ENCODE measurements around the gene TMEM212. TPM values are rescaled to one million over a fixed set of nuclear protein-coding genes. Genes with fewer than 3 reads are reported as not detected.

The TMEM212 gene
- total and polyA plus RNA-seq, 7 donors = not detected

DNA sequence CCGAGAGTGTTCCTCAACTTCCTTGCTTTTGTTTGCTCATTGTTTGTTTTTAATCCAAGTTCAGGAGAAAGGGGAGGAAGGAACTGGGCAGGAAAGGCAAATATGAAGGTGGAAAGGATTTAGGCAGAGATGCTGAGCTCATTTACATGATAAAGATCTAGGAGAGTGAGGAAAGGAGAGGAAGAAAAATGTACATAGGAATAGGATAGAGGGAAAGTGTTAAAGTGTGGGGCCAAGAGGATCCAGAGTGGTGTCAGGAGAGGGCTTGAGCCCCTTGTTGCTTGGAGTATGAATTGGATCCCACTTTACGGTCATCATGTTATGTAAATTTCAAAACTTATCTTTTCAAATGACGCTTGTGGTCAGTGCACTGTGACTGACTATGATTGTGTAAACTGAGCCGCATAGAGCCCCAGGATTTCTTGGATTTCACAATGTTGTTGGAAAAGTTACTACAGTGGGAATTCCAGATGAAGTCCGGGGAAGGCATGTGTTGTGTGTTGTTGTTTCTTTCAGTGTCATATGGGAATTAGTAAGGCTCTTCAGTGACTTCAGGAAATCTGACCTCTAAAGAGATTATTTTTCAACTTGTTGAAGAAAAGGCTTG, 17.8 kb upstream of the TMEM212 start:
- peak overlapping the region; percentile 41 for H3K27ac ChIP-seq
- no peak overlapping the region for H3K4me3 ChIP-seq
- no peaks in the 10 kb centered on the region for H3K9me3 ChIP-seq
- peaks cover 2% of the 10 kb centered on the region for H3K4me1 ChIP-seq
- ATAC-seq (peak; percentile 25 to 68 (median 56)), DNase-seq (no peak)
- 65 to 66% (median 66%) methylated on average over 5 of the region's 5 CpGs for WGBS, 3 donors
- TF ChIP-seq, protein P1, sequence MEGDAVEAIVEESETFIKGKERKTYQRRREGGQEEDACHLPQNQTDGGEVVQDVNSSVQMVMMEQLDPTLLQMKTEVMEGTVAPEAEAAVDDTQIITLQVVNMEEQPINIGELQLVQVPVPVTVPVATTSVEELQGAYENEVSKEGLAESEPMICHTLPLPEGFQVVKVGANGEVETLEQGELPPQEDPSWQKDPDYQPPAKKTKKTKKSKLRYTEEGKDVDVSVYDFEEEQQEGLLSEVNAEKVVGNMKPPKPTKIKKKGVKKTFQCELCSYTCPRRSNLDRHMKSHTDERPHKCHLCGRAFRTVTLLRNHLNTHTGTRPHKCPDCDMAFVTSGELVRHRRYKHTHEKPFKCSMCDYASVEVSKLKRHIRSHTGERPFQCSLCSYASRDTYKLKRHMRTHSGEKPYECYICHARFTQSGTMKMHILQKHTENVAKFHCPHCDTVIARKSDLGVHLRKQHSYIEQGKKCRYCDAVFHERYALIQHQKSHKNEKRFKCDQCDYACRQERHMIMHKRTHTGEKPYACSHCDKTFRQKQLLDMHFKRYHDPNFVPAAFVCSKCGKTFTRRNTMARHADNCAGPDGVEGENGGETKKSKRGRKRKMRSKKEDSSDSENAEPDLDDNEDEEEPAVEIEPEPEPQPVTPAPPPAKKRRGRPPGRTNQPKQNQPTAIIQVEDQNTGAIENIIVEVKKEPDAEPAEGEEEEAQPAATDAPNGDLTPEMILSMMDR (IDR thresholded peaks at IDR 0.05) = no peak
- intact Hi-C loops (cut with DNase I) = loop anchor here in 1 of 2 donors (5.0 kb wide), 1 partner anchor 48 kb away; no protein-coding TSS in a partner anchor
- no peaks in the 10 kb centered on the region for H3K36me3 ChIP-seq (ENCODE audit: insufficient read depth in 1 of 2, low read depth in 1 of 2)
- no peaks in the 10 kb centered on the region for H3K27me3 ChIP-seq (ENCODE audit: insufficient read depth in 3 of 3, low read length in 2 of 3)

DNA sequence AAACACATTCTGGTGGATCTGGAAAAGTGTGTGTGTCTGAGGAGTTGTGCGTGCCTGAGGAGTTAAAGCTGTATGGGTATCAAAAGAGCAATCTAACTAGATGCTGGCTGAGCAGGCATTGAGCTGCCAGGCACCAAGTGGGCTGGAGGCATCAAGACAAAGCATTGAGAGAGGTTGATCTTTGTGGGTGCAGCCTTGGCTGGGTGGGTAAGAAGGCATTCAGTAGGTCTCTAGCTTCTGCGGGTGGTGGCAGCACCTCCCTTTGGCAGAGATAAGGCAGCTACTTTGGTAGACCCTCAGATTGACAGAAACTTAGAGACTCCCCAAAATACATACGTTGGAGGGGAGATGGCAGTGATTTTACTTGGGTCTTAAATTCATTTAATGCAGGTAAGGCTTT, 15.8 kb upstream of the TMEM212 start:
- no peaks in the 10 kb centered on the region for H3K9me3 ChIP-seq
- no peaks in the 10 kb centered on the region for H3K27me3 ChIP-seq (ENCODE audit: insufficient read depth in 3 of 3, low read length in 2 of 3)
- DNase-seq (no peak), ATAC-seq (no peak)
- no peaks in the 10 kb centered on the region for H3K36me3 ChIP-seq (ENCODE audit: insufficient read depth in 1 of 2, low read depth in 1 of 2)
- intact Hi-C loops (cut with DNase I) = loop anchor here in 1 of 2 donors (5.0 kb wide), 1 partner anchor 50 kb away; no protein-coding TSS in a partner anchor
- 92 to 94% (median 94%) methylated on average over 3 of the region's 3 CpGs for WGBS, 3 donors
- H3K4me3 ChIP-seq = no peak overlapping the region
- H3K4me1 ChIP-seq = peaks cover 3% of the 10 kb centered on the region
- TF ChIP-seq, protein P1 (IDR thresholded peaks at IDR 0.05) = no peak
- H3K27ac ChIP-seq = no peak overlapping the region

DNA sequence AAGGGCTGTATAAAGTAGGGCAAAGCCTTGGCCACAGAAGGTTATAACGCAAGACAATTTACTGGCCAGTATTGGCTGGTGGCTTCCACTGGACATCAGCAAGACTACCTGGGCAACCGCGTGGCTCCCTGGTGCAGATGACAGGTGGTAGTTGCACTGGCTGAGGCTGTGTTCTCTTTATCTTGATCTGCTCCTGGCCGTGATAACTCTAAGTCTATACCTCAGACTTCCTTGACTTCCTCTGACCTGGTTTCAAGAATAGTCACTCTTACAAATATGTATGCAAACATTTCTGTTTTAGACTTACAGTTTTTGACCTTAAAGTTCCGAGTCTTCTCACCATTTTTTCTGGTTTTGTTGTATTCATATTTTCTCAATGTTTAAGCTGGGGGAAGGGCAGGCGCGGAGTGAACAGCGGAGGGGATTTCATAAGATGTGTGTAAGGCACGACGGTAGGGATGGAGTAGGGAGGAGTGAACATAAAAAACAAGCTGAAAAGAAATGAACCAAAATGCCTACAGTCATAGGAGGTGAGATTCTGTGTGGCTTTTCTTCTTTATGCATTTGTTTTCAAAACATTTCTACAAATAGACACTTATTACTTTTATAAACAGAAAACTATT, 15.2 kb upstream of the TMEM212 start:
- H3K27ac ChIP-seq = no peak overlapping the region
- no peaks in the 10 kb centered on the region for H3K27me3 ChIP-seq (ENCODE audit: insufficient read depth in 3 of 3, low read length in 2 of 3)
- 89 to 90% (median 90%) methylated on average over 10 of the region's 10 CpGs for WGBS, 3 donors
- H3K4me3 ChIP-seq = no peak overlapping the region
- no peaks in the 10 kb centered on the region for H3K9me3 ChIP-seq
- DNase-seq = no peak
- peaks cover 3% of the 10 kb centered on the region for H3K4me1 ChIP-seq
- intact Hi-C loops (cut with DNase I) = loop anchor here in 1 of 2 donors (5.0 kb wide), 1 partner anchor 51 kb away; no protein-coding TSS in a partner anchor
- H3K36me3 ChIP-seq (ENCODE audit: insufficient read depth in 1 of 2, low read depth in 1 of 2) = no peaks in the 10 kb centered on the region
- no peak for ATAC-seq
- TF ChIP-seq, protein P1 (IDR thresholded peaks at IDR 0.05) = no peak

DNA sequence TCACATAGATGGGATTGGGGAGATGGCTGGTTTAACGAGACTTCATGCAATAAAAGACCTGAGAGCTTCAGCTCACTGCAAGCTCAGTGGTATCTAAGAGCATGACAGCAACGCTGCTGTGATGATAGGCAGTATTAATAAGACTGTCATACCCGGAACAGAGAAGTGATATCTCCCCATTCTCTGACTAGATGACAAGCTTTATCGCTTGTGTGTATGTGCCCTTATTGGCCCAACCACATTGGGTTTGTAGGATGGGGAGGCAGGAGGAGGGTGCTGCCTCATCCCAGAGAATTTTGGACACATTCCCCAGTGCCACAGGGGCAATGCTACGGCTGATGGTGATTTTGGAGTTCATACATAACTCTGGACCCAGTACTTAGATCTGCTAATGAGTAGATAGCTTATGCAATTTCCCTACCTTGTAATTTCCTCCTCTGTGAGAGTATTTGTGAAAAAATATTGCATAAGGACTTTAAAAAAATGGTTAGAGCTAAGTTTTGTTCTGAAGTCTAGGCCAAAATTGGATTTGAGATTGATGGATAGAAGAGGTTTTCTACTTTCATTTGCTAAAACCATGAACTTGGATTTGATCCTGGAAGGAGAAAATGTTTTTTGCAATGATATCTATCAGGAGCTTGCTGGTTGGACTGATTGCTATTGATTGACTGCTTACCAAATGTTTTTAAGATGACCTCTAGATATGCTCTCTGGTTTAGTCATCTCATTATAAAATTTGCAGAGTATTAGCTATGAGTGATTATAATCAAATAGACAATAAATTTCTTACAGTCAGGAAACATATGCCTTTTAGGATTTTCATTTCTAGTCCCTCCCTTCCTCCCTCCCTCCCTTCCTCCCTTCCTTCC, 14.0 kb upstream of the TMEM212 start:
- 72 to 82% (median 76%) methylated on average over 5 of the region's 5 CpGs for WGBS, 3 donors
- Histone ChIP-seq H3K4me1 (peaks cover 7% of the 10 kb centered on the region), H3K27ac (no peak overlapping the region), H3K4me3 (no peak overlapping the region), H3K9me3 (no peaks in the 10 kb centered on the region), H3K27me3 (ENCODE audit: insufficient read depth in 3 of 3, low read length in 2 of 3) (no peaks in the 10 kb centered on the region), H3K36me3 (ENCODE audit: insufficient read depth in 1 of 2, low read depth in 1 of 2) (no peaks in the 10 kb centered on the region)
- DNase-seq (no peak), ATAC-seq (peak in 1 of 4 donors; percentile 29)
- intact Hi-C loops (cut with DNase I) = loop anchor here in 1 of 2 donors (5.0 kb wide), 1 partner anchor 52 kb away; no protein-coding TSS in a partner anchor
- TF ChIP-seq, protein P1 (IDR thresholded peaks at IDR 0.05) = no peak

Data from psoas muscle (tissue), 8 donors.